Measurements from ENCODE around the gene VPS26A. TPM values are rescaled to one million over a fixed set of nuclear protein-coding genes. Genes with fewer than 3 reads are reported as not detected.

Gene VPS26A
- total and polyA plus RNA-seq, 2 donors from 2014 or later, result 38.9 to 52.5 TPM

- H3K36me3 ChIP-seq (ENCODE audit: control insufficient read depth in 2 of 3, insufficient read depth in 3 of 3, low read length in 3 of 3), result no peaks in the 10 kb centered on the region
- intact Hi-C loops (cut with DNase I), result no loop called here
These were observed 738 bp downstream of the VPS26A start for GRCh38 chr10:69124563-69125268.

GRCh38 chr10:69125554-69125953 lies 1.6 kb downstream of the VPS26A start:
- DNase-seq, result no peak
- Histone ChIP-seq H3K27ac (ENCODE audit: low read depth in 2 of 2, low read length in 2 of 2) (no peak overlapping the region), H3K4me3 (ENCODE audit: low read length in 3 of 3) (peak overlapping the region in 2 of 3 donors; percentile 91 to 93), H3K9ac (ENCODE audit: low read length in 3 of 3) (no peak overlapping the region), H3K36me3 (ENCODE audit: control insufficient read depth in 2 of 3, insufficient read depth in 3 of 3, low read length in 3 of 3) (no peaks in the 10 kb centered on the region), H3K27me3 (ENCODE audit: control insufficient read depth, insufficient read depth, low read length) (no peaks in the 10 kb centered on the region), H3K9me3 (ENCODE audit: control insufficient read depth in 2 of 3, insufficient read depth in 1 of 3, low read length in 3 of 3) (no peaks in the 10 kb centered on the region), H3K4me1 (ENCODE audit: control insufficient read depth in 2 of 3, insufficient read depth in 2 of 3, low read depth in 1 of 3, low read length in 3 of 3) (peaks cover 0 to 5% (median 2%) of the 10 kb centered on the region in 3 donors)
- intact Hi-C loops (cut with DNase I), result no loop called here
- no peak for FAIRE-seq
- no peak for TF ChIP-seq CTCF (IDR thresholded peaks at IDR 0.05; ENCODE audit: borderline replicate concordance, extremely low read depth, insufficient read depth)

More at GRCh38 chr10:69124563-69125268, 738 bp downstream of the VPS26A start:
- FAIRE-seq (no peak), DNase-seq (peak in 4 of 5 donors; percentile 67 to 83 (median 76))
- Histone ChIP-seq H3K9ac (ENCODE audit: low read length in 3 of 3) (peak overlapping the region; percentile 77 to 95 (median 92)), H3K27ac (ENCODE audit: low read depth in 2 of 2, low read length in 2 of 2) (peak overlapping the region; percentile 78 to 93), H3K27me3 (ENCODE audit: control insufficient read depth, insufficient read depth, low read length) (no peaks in the 10 kb centered on the region), H3K4me1 (ENCODE audit: control insufficient read depth in 2 of 3, insufficient read depth in 2 of 3, low read depth in 1 of 3, low read length in 3 of 3) (peaks cover 0 to 5% (median 2%) of the 10 kb centered on the region in 3 donors), H3K9me3 (ENCODE audit: control insufficient read depth in 2 of 3, insufficient read depth in 1 of 3, low read length in 3 of 3) (no peaks in the 10 kb centered on the region), H3K4me3 (ENCODE audit: low read length in 3 of 3) (peak overlapping the region; percentile 89 to 93 (median 91))
- no peak for TF ChIP-seq CTCF (IDR thresholded peaks at IDR 0.05; ENCODE audit: borderline replicate concordance, extremely low read depth, insufficient read depth)

GRCh38 chr10:69130251-69130650 lies 6.3 kb downstream of the VPS26A start:
- intact Hi-C loops (cut with DNase I), result no loop called here
- Histone ChIP-seq H3K4me3 (ENCODE audit: low read length in 3 of 3) (no peak overlapping the region), H3K36me3 (ENCODE audit: control insufficient read depth in 2 of 3, insufficient read depth in 3 of 3, low read length in 3 of 3) (peaks cover 0 to 2% (median 0%) of the 10 kb centered on the region in 3 donors), H3K9me3 (ENCODE audit: control insufficient read depth in 2 of 3, insufficient read depth in 1 of 3, low read length in 3 of 3) (no peaks in the 10 kb centered on the region), H3K27me3 (ENCODE audit: control insufficient read depth, insufficient read depth, low read length) (no peaks in the 10 kb centered on the region), H3K27ac (ENCODE audit: low read depth in 2 of 2, low read length in 2 of 2) (no peak overlapping the region), H3K9ac (ENCODE audit: low read length in 3 of 3) (no peak overlapping the region), H3K4me1 (ENCODE audit: control insufficient read depth in 2 of 3, insufficient read depth in 2 of 3, low read depth in 1 of 3, low read length in 3 of 3) (peaks cover 0 to 2% (median 0%) of the 10 kb centered on the region in 3 donors)
- DNase-seq, result no peak
- TF ChIP-seq CTCF (IDR thresholded peaks at IDR 0.05; ENCODE audit: borderline replicate concordance, extremely low read depth, insufficient read depth), result no peak
- no peak for FAIRE-seq
